HUES64 (cell line): ENCODE data around the gene PCBD1.

Experiments
- H3K27ac ChIP-seq: 2 replicates; pipeline ENCODE4 v1.7.0; 2013; ENCODE audit warnings: low read depth, low read length, inconsistent platforms
- H3K27me3 ChIP-seq: 2 replicates; pipeline ENCODE4 v1.6.1; 2013; ENCODE audit warnings: mild to moderate bottlenecking, low read length; ENCODE audit not compliant: insufficient read depth
- H3K36me3 ChIP-seq: 2 replicates; pipeline ENCODE4 v1.6.1; 2013; ENCODE audit warnings: mild to moderate bottlenecking, low read length; ENCODE audit not compliant: insufficient read depth
- H3K4me1 ChIP-seq: 2 replicates; pipeline ENCODE4 v1.6.1; 2013; ENCODE audit warnings: mild to moderate bottlenecking, low read length, moderate library complexity; ENCODE audit not compliant: insufficient read depth
- H3K4me3 ChIP-seq: 2 replicates; pipeline ENCODE4 v1.5.1; 2013; ENCODE audit warnings: mild to moderate bottlenecking, low read length, moderate library complexity
- H3K9ac ChIP-seq: 2 replicates; pipeline ENCODE4 v1.6.1; 2013; ENCODE audit warnings: mild to moderate bottlenecking, low read depth, low read length
- H3K9me3 ChIP-seq: 2 replicates; pipeline ENCODE4 v1.6.1; 2013; ENCODE audit warnings: low read depth, low read length; ENCODE audit not compliant: insufficient read depth
- WGBS: fragments of 150-250, 120-280 bp; methylation state at CpG from one replicate; pipeline ENCODE4 v1.1.7; 2013; ENCODE audit warnings: missing lambda C conversion rate; 5-methylcytosine and 5-hydroxymethylcytosine counted together

Gene PCBD1

GRCh38 chr10:70908406-70909296 is 20.3 kb upstream of the PCBD1 start:
- Histone ChIP-seq H3K27ac (no peak overlapping the region), H3K9ac (no peak overlapping the region), H3K27me3 (no peaks in the 10 kb centered on the region), H3K9me3 (no peaks in the 10 kb centered on the region), H3K4me1 (no peaks in the 10 kb centered on the region), H3K4me3 (no peak overlapping the region), H3K36me3 (no peaks in the 10 kb centered on the region)
- 88% methylated on average over 12 of the region's 12 CpGs for WGBS

GRCh38 chr10:70907637-70908405 is 19.5 kb upstream of the PCBD1 start:
- Histone ChIP-seq H3K27me3 (no peaks in the 10 kb centered on the region), H3K36me3 (no peaks in the 10 kb centered on the region), H3K4me3 (no peak overlapping the region), H3K4me1 (no peaks in the 10 kb centered on the region), H3K9me3 (no peaks in the 10 kb centered on the region), H3K9ac (no peak overlapping the region), H3K27ac (no peak overlapping the region)
- 88% methylated on average over 13 of the region's 16 CpGs for WGBS

DNA sequence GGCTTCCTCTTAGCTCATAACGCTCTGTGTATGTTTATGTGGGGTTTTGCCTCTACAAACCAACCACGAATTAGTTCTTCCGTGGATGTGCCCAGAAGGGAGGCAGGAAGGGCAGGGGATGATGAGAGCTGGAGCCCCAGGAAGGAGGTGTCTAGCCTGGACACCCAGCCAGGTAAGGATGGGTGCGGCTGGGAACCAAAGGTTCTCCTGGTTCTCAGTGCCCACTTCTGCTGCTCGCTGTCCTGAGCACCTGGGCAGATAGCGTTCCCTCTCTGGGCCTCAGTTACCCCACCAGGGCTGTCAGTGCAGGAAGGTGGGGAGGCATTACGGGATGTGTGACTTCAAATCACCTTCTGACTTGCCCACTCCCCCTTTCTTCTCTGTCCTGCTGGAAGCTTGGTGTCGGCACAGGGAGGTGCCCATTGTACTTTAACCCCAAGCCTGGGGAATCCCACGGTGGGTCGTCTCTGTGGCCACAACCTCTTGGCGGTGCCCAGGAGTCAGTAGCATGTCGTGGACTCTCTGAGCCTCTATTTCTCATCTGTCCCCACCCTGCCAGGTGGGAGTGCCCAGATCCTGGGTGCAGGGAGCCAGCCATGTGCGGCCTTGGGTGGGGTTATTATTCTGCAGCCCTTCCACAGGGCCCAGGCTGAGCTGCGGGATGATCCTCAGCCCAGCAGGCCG is 18.7 kb upstream of the PCBD1 start:
- H3K9ac ChIP-seq: no peak overlapping the region
- 89% methylated on average over 15 of the region's 15 CpGs for WGBS
- H3K4me1 ChIP-seq: no peaks in the 10 kb centered on the region
- no peak overlapping the region for H3K4me3 ChIP-seq
- no peaks in the 10 kb centered on the region for H3K27me3 ChIP-seq
- H3K9me3 ChIP-seq: no peaks in the 10 kb centered on the region
- no peaks in the 10 kb centered on the region for H3K36me3 ChIP-seq
- no peak overlapping the region for H3K27ac ChIP-seq

DNA sequence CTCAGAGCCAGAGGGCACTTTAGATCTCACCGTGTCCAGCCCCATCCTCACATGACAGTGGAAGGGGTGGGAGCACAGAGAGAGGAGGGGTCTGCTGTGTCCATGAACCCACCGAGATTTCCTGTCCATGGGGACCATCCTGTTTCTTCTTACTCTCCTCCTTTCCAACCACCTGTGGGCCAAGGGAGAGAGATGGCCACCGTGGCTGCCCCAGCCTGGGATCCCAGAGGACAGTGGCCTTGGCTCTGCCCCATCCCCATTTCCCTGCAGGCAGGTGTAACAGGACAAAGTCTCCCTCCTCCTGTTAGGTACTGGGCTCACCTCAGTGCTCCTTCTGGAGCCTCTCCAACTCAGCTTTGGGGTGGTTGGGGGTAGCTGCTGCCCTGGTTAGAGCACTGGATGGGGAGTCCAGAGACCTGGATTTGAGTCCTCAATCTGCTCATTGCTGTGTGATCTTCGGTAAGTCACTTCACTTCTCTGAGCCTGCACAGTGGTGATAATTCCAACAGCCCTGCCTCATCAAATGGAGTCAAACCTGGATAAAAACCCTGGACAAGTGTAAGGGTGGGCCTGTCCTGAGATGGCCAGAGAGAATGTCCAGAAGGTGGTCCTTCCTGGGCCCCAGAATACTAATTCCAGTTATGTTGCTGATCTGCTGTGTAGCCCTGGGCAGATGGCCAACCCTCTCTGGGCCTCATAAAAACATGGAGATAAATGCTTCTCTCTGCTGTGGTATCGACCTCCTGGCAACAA is 17.8 kb upstream of the PCBD1 start:
- H3K27me3 ChIP-seq: no peaks in the 10 kb centered on the region
- H3K9me3 ChIP-seq: no peaks in the 10 kb centered on the region
- no peaks in the 10 kb centered on the region for H3K36me3 ChIP-seq
- 84% methylated on average over 5 of the region's 5 CpGs for whole genome bisulfite sequencing
- H3K9ac ChIP-seq: no peak overlapping the region
- H3K4me3 ChIP-seq: no peak overlapping the region
- H3K27ac ChIP-seq: no peak overlapping the region
- H3K4me1 ChIP-seq: no peaks in the 10 kb centered on the region

DNA sequence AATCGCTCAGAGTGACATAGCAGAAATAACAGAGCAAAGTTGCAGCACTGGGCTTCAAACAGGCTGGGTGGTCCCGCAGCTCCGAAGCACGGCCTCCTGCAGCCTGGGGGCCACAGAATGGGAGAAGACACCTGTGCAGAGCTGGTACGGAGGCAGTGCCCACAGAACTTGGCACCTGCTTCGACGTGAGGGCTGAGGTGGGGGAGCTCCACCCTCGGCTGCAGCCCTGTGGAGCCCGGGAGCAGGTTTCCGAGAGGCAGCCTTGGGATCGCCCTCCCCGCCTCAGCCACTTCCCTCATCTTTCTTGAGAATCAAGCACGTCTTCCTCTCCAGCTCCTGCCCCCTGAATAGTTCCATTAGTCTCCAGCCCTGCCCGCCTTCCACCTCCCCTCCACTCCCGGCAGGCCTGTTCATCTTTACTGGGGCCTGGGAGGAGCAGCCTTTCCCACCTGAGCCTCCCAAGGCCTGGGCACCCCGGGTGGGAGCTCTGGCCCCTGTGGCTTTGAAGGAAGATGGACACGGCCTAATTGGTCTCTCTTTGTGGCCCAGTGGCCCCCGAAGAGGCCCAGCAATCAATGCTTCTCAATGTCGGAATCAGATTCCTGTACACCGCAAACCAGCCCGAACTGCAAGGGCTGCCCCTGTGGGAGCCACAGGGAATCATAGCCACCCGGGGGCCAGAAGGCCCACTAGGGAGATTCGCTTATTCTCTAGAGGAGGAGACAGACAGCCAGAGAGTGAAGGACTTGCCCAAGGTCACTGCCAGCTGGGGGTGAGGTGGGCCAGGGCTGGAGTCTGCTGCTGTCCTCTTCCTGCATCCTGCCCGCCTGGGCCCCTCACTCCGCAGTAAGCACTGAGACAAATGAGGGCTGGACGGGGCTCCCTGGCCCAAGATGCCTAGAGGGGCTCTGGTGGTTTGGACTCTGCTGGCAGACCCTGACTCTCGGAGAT is 17.0 kb upstream of the PCBD1 start:
- no peak overlapping the region for H3K9ac ChIP-seq
- no peaks in the 10 kb centered on the region for H3K4me1 ChIP-seq
- 85% methylated on average over 27 of the region's 27 CpGs for WGBS
- no peaks in the 10 kb centered on the region for H3K36me3 ChIP-seq
- H3K27me3 ChIP-seq: no peaks in the 10 kb centered on the region
- H3K27ac ChIP-seq: no peak overlapping the region
- H3K4me3 ChIP-seq: no peak overlapping the region
- H3K9me3 ChIP-seq: no peaks in the 10 kb centered on the region

GRCh38 chr10:70903262-70903921 is 15.0 kb upstream of the PCBD1 start:
- no peak overlapping the region for H3K27ac ChIP-seq
- 63% methylated on average over 14 of the region's 14 CpGs for WGBS
- no peak overlapping the region for H3K4me3 ChIP-seq
- no peaks in the 10 kb centered on the region for H3K36me3 ChIP-seq
- H3K9me3 ChIP-seq: no peaks in the 10 kb centered on the region
- H3K4me1 ChIP-seq: no peaks in the 10 kb centered on the region
- H3K9ac ChIP-seq: no peak overlapping the region
- H3K27me3 ChIP-seq: no peaks in the 10 kb centered on the region

GRCh38 chr10:70902661-70903261 is 14.4 kb upstream of the PCBD1 start:
- Histone ChIP-seq H3K9ac (no peak overlapping the region), H3K36me3 (no peaks in the 10 kb centered on the region), H3K4me1 (no peaks in the 10 kb centered on the region), H3K4me3 (no peak overlapping the region), H3K27me3 (no peaks in the 10 kb centered on the region), H3K27ac (no peak overlapping the region), H3K9me3 (no peaks in the 10 kb centered on the region)
- WGBS: 92% methylated on average over 5 of the region's 5 CpGs

GRCh38 chr10:70901276-70901878 is 13.0 kb upstream of the PCBD1 start:
- no peaks in the 10 kb centered on the region for H3K4me1 ChIP-seq
- 91% methylated on average over 13 of the region's 13 CpGs for WGBS
- H3K9ac ChIP-seq: no peak overlapping the region
- no peaks in the 10 kb centered on the region for H3K36me3 ChIP-seq
- no peak overlapping the region for H3K4me3 ChIP-seq
- H3K9me3 ChIP-seq: no peaks in the 10 kb centered on the region
- no peak overlapping the region for H3K27ac ChIP-seq
- no peaks in the 10 kb centered on the region for H3K27me3 ChIP-seq

- no peaks in the 10 kb centered on the region for H3K27me3 ChIP-seq
- no peaks in the 10 kb centered on the region for H3K36me3 ChIP-seq
- 88% methylated on average over 4 of the region's 4 CpGs for WGBS
- H3K4me1 ChIP-seq: no peaks in the 10 kb centered on the region
- H3K4me3 ChIP-seq: no peak overlapping the region
- no peak overlapping the region for H3K9ac ChIP-seq
- H3K27ac ChIP-seq: no peak overlapping the region
- H3K9me3 ChIP-seq: no peaks in the 10 kb centered on the region
Measured at GRCh38 chr10:70899096-70899495, 10.7 kb upstream of the PCBD1 start.
